Non-pigmented ciliary epithelial cell (primary cell): Measurements from ENCODE around the gene SARS1.
"Not testable (repeated sequence)": the region's sequence is repeated elsewhere in the genome, so short reads cannot be mapped to it uniquely, and the experiment has no call there.

Experiments
- DNase-seq: peaks from one replicate; pipeline ENCODE4 v3.0.0-alpha.2; 2010; ENCODE audit warnings: low read depth

SARS1 gene

GRCh38 chr1:109213824-109214693 lies at the start of gene SARS1:
TSS of gene SARS1 (plus strand) at chr1:109213918. CDS start at chr1:109213993, 75 bp downstream.
- DNase-seq: no peak

- DNase-seq: no peak
Measured at GRCh38 chr1:109164538-109164937, 49.2 kb upstream of the SARS1 start.

GRCh38 chr1:109167001-109167506 lies 46.7 kb upstream of the SARS1 start:
- no peak for DNase-seq

DNA sequence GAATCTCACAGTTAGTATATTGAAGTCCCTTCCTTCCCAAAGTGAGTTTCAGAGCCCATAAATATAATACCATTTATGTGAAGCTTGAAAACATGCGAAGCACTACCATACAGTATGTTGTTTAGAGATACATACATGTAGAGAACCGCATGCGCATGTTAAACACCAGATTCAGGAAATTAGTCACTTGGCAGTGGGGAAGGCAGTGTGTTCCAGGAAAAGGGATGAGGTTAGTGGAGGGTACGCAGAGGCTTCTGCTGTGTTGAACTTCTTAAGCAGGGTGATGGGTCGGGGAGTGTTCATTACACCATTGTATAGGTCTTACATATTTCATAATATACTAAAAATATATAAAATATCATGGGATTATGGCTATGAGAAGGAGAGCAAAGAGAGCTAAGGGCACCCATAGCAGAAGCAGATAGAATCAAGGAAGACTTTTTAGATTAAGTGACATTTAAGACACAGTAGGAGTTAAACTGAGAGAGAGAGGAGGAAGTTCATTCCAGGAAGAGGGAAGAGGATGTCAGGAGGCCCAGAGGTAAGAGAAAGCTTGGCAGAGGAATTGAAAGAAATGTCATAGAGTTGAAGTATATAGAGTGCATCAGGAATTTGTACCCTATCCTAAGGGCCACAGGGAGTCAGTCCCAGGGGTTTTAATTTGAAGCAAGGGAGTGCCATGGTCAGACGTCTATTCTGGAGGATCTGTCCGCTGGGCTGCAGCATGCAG lies 43.5 kb upstream of the SARS1 start:
- no peak for DNase-seq

- DNase-seq: no peak
Measured at GRCh38 chr1:109171646-109172045, 42.1 kb upstream of the SARS1 start.

DNA sequence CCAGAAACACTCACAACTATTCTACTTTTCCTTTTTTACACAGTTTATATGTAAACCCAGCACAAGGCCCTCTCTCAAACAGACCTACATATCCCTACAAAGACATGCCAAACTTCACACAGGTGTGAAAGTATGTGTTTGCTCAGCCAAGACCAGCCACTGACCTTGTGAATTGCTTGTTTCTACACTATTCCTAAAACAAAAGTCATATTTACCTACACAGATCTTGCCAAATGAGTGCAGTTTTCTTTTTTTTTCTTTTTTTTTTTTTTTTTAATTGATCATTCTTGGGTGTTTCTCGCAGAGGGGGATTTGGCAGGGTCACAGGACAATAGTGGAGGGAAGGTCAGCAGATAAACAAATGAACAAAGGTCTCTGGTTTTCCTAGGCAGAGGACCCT lies 37.4 kb upstream of the SARS1 start:
- DNase-seq: not testable (repeated sequence)

- not testable (repeated sequence) for DNase-seq
Measured at GRCh38 chr1:109180715-109181084, 33.0 kb upstream of the SARS1 start.

DNA sequence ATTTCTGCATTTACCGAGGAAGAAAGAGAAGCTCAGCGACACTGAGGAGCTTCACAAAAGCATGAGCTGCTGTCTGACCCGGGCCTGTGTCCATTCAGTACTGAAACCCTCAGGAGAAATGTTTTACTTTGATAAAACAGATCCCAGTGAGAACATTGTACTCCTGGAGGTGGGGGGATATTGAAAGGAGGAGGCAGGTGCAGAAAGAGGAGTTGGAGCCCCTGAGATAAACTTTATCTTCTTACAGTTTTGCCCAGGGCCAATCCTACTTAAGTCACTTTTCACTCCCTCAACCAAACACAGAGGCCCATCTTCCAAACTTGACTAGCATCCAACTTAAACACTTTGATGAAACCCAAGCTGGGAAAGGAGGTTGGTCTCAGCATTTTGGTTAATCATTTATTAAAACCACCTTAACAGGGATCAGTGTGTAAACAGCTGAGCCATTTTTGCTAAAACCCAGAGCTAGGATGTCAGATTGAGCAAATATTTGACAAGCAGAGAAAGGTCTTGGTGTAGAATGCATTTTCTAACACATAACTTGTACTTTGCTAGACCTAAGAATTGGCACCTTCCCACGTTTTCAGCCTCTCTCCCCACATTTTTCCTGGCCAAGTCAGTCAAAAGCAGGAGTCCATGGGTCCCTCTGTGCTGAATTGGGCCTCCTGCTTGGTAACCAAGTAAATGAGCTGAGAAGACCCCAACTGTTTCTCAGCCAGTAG lies 32.5 kb upstream of the SARS1 start:
- no peak for DNase-seq

DNA sequence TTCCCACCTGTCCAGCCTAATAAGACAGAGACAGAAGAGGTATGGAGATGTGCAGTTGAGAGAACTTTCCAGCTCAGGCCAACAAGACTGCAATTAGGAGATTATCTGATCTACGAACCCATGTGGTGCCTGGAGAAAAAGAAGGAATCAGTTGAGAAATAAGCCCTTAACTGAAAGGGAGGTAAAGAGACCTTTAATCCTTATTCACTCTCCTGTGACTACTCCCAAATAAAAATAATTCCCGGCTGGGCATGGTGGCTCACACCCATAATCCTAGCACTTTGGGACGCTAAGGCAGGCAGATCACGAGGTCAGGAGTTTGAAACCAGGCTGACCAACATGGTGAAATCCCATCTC lies 31.9 kb upstream of the SARS1 start:
- DNase-seq: no peak

GRCh38 chr1:109183058-109183738 lies 30.5 kb upstream of the SARS1 start:
- DNase-seq: no peak

- DNase-seq: no peak
Measured at GRCh38 chr1:109184687-109185086, 29.0 kb upstream of the SARS1 start.

- no peak for DNase-seq
Measured at GRCh38 chr1:109185357-109185756, 28.4 kb upstream of the SARS1 start.

- no peak for DNase-seq
Measured at GRCh38 chr1:109185990-109186732, 27.6 kb upstream of the SARS1 start.

GRCh38 chr1:109186733-109187086 lies 27.0 kb upstream of the SARS1 start:
- no peak for DNase-seq

GRCh38 chr1:109187127-109187526 lies 26.6 kb upstream of the SARS1 start:
- DNase-seq: no peak

DNA sequence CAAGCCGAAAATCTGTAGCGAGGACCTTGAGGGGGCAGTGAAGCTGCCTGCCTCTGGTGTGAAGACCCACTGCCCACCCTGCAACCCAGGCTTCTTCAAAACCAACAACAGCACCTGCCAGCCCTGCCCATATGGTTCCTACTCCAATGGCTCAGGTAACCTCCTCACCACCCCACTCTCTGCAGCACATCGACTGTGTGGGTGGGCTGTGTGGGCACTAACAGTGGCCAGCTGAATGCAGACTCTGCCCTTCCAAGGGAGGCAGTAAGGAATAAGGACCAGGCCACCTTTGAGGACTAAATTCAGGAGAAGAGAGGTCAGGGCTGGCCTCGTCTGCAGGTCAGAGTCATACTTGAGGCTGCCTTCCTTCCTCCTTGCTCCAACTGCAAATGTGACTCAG lies 25.5 kb upstream of the SARS1 start:
- no peak for DNase-seq

DNA sequence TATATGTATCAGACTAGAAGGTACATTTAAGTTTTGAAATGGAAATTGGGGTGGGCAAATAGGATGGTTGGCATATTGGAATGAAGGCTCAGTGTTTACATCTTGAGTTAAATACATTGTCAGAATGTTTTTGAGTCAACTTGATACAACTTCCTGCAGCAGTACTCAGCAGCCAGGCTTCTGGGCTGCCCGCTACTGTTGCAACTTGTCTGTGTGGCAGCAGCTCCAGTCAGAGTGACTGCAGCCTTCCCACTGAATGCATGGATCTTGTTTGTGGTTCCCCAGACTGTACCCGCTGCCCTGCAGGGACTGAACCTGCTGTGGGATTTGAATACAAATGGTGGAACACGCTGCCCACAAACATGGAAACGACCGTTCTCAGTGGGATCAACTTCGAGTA lies 24.9 kb upstream of the SARS1 start:
- DNase-seq: no peak

GRCh38 chr1:109190189-109190588 lies 23.5 kb upstream of the SARS1 start:
- DNase-seq: no peak

DNA sequence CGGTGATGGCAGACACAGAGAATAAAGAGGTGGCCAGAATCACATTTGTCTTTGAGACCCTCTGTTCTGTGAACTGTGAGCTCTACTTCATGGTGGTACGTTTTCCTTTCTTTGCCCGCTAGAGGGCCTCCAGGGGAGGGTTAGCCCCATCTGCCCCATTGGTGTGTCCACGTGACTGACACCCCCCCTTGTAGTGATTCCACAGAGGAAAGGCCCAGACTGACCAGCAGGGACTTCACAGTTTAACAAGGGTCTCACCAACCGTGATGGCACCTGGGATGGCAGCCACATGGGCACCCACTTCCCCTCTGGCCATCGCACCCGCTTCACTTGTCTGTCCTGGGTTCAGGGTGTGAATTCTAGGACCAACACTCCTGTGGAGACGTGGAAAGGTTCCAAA lies 22.3 kb upstream of the SARS1 start:
- no peak for DNase-seq

DNA sequence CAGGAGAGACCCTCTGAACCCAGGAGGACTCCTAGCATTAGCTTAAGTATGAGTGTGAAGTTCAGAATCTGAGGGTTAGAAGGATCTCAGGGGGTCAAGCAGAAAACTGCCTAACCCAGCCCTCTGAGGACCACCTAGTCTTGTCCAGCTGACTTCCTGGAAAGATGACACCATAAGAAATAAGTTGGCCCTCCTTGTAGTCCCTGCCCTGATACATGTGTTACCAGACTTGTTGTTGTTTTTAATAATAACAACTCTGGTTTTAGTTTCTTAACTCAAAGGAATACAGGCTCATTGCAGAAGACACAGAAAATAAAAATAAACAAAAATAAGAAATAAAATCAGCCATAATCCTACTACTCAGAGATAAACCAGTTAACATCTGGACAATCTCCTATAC lies 21.8 kb upstream of the SARS1 start:
- no peak for DNase-seq

DNA sequence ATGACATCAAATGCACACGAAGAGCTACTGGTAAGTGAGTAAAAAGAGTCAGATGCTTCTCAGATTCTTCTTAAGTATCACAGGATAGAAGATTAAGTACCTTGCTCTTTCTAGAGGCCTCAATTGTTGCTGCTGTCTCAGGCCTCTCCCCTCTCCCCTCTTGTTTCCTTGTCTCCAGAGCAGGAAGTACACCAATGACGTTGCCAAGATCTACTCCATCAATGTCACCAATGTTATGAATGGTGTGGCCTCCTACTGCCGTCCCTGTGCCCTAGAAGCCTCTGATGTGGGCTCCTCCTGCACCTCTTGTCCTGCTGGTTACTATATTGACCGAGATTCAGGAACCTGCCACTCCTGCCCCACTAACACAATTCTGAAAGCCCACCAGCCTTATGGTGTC lies 21.3 kb upstream of the SARS1 start:
- DNase-seq: no peak
